NCI-H2029 (cell line): ENCODE measurements around the gene CTNNA3.

Source experiments
- DNase-seq: peaks from one replicate; lab custom pipeline; 2025; lab: John Stamatoyannopoulos, UW

The CTNNA3 gene

GRCh38 chr10:66292922-66293321 lies 1403.1 kb downstream of the CTNNA3 start:
- DNase-seq: no peak

DNA sequence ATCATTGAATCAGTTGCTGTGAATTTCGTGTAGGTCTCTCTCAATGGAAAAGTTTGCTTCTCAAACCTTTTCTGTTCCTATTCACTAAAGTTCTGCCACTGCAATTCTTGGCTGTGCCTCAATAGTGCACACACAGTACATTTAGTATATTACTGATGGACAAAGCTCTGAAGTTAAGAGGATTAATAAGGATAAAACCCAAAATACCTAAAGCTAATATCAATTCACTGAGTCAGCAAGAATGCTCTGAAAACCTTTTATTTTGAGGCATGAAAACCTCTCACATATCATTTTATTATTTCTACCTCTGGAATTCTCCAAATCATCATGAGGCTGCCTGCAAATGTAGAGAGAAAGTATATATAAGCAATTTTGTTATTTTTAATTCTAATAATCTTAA lies 1403.5 kb downstream of the CTNNA3 start:
- no peak for DNase-seq

DNA sequence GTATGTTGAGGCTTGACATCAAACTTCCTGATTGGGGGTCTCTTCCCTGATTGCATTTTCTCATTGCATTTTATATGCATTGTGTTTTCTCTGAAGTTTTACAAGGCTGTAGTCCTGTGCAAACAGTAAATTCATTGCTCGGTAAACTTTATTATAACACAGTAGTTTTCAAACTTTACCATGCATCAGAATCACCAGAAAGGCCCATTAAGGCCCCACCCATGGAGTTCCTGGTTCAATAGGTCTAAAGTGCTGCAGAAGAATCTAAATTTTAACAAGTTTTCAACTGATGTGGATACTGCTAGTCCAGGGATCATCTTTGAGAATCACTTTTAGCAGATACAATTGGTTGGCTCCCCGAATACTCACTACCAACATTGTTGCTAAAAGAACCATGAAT lies 1404.9 kb downstream of the CTNNA3 start:
- DNase-seq: no peak

DNA sequence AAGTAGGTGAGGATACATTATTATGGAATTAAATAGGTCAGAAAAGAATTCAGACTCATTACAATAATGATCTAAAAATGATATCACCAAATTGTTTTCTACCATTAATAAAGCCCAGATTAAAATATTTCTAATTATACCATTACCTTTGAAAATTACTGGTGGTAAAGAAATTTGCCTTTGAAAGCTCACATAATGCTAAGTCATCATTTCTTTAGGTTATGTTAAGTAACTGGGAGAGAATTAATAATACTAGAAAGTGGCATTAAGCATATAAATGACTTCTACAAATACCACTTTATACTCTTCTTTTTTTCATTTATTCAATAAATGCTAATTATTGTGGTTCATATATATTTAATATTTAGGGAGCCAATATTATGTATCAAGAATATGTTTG lies 1411.4 kb downstream of the CTNNA3 start:
- no peak for DNase-seq

DNA sequence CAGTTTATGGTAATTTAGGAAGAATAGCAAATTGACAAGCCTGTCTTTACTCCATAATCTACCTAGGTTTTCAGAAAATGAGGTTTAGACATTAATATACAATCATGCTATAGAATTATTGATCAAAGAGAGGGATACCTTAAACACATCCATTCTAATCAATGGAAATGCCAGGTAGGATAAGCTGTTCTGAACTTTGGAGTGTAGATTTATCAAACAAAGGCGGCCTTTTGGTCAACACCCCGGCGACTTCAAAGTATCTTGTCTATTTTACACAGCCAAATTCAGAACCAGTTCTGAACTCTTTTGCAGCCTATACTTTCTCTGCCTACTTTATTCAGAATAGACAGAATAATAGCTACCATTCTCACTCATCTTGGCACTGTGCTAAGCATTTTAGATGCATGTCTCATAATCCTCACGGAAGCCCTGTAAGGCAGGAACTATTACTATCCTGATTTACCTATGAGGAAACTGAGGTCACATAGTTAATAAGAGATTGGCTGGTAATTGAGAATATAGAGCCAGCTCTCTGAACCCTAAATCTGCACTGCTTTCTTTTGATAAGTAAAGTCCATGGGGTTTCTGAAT lies 1412.0 kb downstream of the CTNNA3 start:
- no peak for DNase-seq

GRCh38 chr10:66283064-66283463 lies 1412.9 kb downstream of the CTNNA3 start:
- no peak for DNase-seq

- no peak for DNase-seq
Observed at GRCh38 chr10:66281327-66281726, 1414.7 kb downstream of the CTNNA3 start.

GRCh38 chr10:66277481-66277880 lies 1418.5 kb downstream of the CTNNA3 start:
- no peak for DNase-seq

- DNase-seq: no peak
Observed at GRCh38 chr10:66273966-66274519, 1422.0 kb downstream of the CTNNA3 start.

DNA sequence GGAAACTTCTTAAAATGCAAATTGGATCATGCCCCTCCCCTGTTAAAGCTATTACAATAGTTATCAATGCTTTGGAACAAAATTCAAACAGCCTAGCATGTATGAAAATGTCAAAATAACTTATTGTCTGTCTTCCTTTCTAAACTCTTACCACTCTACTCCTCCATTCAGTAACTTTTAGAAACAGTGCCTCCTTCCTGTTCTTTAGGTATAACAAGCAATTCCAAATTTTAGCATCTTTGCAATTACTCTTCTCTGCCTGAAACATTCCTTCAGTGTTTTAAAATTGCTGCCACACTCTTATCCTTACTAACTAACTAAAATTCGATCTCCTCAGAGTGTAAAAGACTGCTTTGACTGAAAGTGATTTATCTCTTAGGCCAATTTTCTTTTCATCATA lies 1430.6 kb downstream of the CTNNA3 start:
- no peak for DNase-seq

- DNase-seq: no peak
Observed at GRCh38 chr10:66259836-66260235, 1436.2 kb downstream of the CTNNA3 start.

GRCh38 chr10:66258693-66259092 lies 1437.3 kb downstream of the CTNNA3 start:
- no peak for DNase-seq

DNA sequence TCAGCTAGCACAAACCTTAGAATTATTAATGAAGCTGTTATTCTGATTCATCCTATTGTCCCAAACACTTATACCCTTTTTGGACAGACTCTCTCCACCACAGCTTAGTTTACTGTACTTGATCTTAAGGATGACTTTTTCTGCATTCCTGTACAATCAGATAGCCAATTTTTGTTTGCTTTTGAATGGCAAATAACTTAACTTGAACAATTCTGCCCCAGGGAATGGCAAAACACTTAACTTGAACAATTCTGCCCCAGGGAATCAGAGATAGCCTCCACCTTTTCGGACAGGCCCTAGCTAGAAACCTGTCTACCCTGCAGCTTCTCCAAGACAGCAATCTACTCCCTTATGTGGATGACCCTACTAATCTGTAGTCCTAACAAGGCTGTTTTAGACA lies 1438.2 kb downstream of the CTNNA3 start:
- no peak for DNase-seq

DNA sequence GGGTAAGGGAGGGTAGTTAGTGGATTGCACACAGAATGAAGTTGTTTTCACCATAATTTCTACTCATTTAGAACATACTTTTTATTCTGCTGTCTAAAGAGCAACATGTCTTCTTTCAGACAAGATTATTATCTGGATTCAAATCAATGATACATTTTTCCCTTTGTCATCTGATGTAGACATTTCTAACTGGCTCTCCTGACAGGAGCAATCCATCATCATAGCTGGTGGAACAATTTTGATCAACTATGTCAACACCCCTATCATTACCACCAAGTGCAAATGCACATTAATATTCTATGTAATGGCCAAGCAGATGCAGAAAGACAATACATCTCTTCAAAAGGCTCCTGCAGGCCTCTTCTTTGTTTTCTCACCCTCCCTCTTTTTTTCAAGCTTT lies 1443.0 kb downstream of the CTNNA3 start:
- no peak for DNase-seq

GRCh38 chr10:66246177-66246576 lies 1449.8 kb downstream of the CTNNA3 start:
- no peak for DNase-seq

DNA sequence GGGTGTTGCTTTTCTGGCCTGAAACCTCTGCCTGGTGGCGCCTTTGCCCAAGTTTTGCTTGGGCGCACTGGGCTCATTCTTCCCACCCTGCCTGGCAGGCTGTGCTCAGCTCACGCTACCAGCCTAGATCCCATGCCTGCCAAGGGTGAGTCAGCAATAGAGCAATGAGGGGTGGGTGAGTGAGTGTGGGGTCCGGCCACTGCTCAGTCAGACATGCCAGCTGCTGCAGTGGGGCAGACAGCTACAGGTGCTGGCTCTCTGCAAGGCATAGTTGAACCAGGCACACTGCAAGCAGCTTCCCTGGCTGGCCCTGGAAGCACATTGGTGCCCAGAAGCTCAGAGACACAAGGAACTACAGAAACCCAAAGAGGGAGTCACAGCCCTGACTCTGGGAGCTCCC lies 1451.0 kb downstream of the CTNNA3 start:
- DNase-seq: no peak

GRCh38 chr10:66242885-66243284 lies 1453.1 kb downstream of the CTNNA3 start:
- DNase-seq: no peak

DNA sequence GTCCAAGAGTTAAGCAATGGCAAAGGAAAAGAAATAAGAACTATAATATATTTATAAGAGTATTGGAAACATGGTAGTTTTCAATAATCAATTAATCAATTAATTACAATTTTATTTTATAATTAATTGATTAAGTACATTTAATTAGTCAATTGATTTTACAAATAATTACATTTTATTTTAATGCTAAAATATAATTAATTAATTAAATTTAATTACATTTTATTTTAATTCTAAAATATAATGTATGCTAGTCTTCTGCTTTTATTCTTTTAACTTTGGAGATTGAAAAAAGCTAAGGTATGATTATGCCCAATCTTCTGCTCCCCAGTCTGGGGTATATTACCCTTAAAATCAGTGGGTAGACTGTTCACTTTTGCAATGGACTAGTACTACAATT lies 1456.9 kb downstream of the CTNNA3 start:
- DNase-seq: no peak

DNA sequence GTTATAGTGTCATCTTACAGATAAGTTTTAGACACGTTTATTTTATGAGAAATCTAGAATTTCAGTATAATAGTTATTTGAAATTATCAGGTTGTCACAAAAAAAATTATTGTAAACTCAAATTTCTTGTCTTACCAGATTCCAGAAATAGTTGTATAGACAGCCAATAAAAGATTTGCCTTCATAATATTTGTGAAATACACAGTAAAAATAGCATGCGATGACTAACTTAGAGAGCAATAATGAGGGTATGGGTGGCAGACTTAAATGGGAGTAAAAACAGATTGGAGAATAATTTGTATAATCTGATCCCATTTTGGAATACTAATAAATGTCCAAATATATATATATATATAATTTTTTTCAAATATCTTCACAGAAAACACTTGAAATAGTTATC lies 1457.7 kb downstream of the CTNNA3 start:
- no peak for DNase-seq

DNA sequence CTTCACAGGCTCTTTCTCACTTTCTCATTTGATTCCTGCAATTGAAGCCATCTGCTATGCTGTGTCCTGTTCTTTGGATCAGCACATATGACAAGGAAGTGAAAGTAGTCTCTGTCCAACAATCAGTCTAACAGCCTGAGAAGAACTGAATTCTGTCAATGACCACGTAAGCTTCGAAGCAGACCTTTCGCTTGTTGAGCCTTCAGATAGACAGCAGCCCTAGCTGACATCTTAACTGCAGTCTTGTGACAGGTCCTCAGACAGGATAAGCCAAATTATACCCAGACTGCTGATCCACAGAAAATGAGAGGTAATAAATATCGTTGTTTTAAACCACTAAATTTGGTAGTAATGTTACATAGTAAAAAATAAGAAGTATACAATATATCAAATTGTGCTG lies 1461.1 kb downstream of the CTNNA3 start:
- DNase-seq: no peak

DNA sequence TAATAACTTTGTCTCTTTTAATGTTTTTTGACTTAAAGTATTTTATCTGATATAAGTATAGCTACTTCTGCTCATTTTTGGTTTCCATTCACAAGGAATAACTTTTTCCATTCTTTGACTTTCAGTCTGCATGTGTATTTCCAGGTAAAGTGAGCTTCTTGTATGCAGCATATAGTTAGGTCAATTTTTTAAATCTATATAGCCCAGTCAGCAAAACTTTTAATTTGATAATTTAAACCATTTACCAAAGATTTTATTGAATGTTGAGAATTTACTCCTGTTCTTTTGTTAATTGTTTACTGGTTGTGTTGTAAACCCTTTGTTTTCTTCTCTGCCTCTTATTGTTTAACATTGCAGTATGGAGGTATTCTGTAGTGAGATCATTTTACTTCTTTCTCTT lies 1467.1 kb downstream of the CTNNA3 start:
- DNase-seq: no peak

GRCh38 chr10:66223656-66224055 lies 1472.3 kb downstream of the CTNNA3 start:
- no peak for DNase-seq

DNA sequence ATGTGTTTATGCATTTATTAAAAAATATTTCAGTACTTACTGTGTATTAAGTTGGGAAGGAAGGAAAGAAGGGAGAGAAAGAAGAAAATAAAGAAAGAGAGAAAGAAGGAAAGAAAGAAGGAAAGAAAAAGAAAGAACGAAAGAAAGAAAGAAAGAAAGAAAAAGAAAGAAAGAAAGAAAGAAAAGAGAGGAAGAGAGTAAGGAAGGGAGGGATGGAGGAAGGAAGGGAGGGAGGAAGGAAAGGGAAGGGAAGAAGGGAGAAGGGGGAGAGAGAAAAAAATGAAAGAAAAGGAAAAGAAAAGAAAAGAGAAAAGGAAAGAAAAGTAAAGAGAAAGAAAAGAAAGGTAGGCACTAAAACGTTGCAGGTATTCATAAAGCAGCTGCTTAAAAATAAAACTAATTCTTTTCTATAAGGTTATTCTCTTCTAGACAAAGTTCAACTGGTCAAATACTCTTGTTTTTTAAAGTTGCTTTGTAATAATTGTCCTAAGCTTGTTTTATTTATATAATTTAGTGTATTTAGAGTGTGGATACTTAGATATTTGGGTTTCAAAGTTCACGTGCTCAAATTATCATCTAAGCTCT lies 1473.4 kb downstream of the CTNNA3 start:
- no peak for DNase-seq

- DNase-seq: no peak
Observed at GRCh38 chr10:66218981-66219587, 1476.9 kb downstream of the CTNNA3 start.
